Adrenal gland (tissue), 12 donors: Measurements from ENCODE around the gene YWHAE. TPM values are rescaled to one million over a fixed set of nuclear protein-coding genes. Genes with fewer than 3 reads are reported as not detected.
"Not testable (repeated sequence)": the region's sequence is repeated elsewhere in the genome, so short reads cannot be mapped to it uniquely, and the experiment has no call there.

Experiments
- DNase-seq, 7 donors: peaks; one replicate each; pipeline ENCODE4 v3.0.0-alpha.2; 2019 to 2020
- H3K27ac ChIP-seq, 5 donors: fragments of 200-600 bp; sonication (generic) in 4 of 5; 1 replicate in 3 of 5; 2 replicates in 2 of 5; pipeline versions ENCODE4 v1.5.1 to v1.8.0; 2016 to 2020; ENCODE audit warnings: mild to moderate bottlenecking in 1 of 5
- H3K27me3 ChIP-seq: fragments of 200-600 bp; 2 replicates; pipeline ENCODE4 v1.8.0; 2021
- H3K36me3 ChIP-seq, 2 donors: fragments of 200-600 bp; replicated peaks in 1 of 2; 1 replicate in 1 of 2; 2 replicates in 1 of 2; pipeline versions ENCODE4 v1.5.1 to v1.8.0; 2018 to 2022
- H3K4me1 ChIP-seq, 2 donors: fragments of 200-600 bp; replicated peaks in 1 of 2; 1 replicate in 1 of 2; 2 replicates in 1 of 2; pipeline versions ENCODE4 v1.5.1 to v1.8.0; 2018 to 2021
- H3K4me3 ChIP-seq, 4 donors: fragments of 200-600 bp; sonication (generic) in 3 of 4; one replicate each; pipeline ENCODE4 v1.5.1; 2016 to 2018
- H3K9me3 ChIP-seq, 3 donors: fragments of 200-600 bp; sonication (generic) in 1 of 3; replicated peaks in 1 of 3; 1 replicate in 2 of 3; 2 replicates in 1 of 3; pipeline versions ENCODE4 v1.5.1 to v1.8.0; 2016 to 2021
- CTCF ChIP-seq, 6 experiments: fragments of 450-650 bp in 4 of 6; fragments of 200-600 bp in 2 of 6; sonication (generic) in 1 of 6; IDR thresholded peaks; 1 replicate in 5 of 6; 2 replicates in 1 of 6; pipeline versions ENCODE4 v1.5.1 to v1.8.0; 2016 to 2021; ENCODE audit warnings: antibody characterized with exemption in 6 of 6, mild to moderate bottlenecking in 2 of 6, moderate library complexity in 1 of 6
- POLR2A ChIP-seq, 2 donors: fragments of 450-650 bp; IDR thresholded peaks; one replicate each; pipeline ENCODE4 v1.6.1; 2017; ENCODE audit warnings: antibody characterized with exemption in 2 of 2, mild to moderate bottlenecking in 2 of 2, moderate library complexity in 1 of 2
- WGBS, 4 donors: extraction: QIAGEN DNeasy Blood & Tissue Kit in 2 of 4; methylation state at CpG; one replicate each; pipeline versions ENCODE4 v1.1.5 to v1.1.7; 2013 to 2017; 5-methylcytosine and 5-hydroxymethylcytosine counted together
- intact Hi-C, 2 donors: fragments of 100-400 bp; cut with DNase I; formaldehyde crosslinking; loops; one replicate each; pipeline versions ENCODE4 v1.14.1 to v1.15.0; 2022 to 2023
- polyA plus RNA-seq, 3 donors: library from polyadenylated mRNA; stranded (reverse); fragments of 200-250 nt in 2 of 3; fragments of 350-450 nt in 1 of 3; fragmentation: Illumina TruSeq in 1 of 3; extraction: RNeasy Lipid Tissue Mini Kit (QIAGEN cat#74804) in 1 of 3; gene quantifications; one replicate each; pipeline ENCODE4 v1.2.3, GENCODE V29; 2013 to 2014
- total RNA-seq, 9 donors: library from RNA; depleted of rRNA in 4 of 9; stranded (reverse); fragments of >200 nt in 4 of 9; fragments of 120-200 nt in 1 of 9; fragmentation: NEBNext Ultra II Directional in 1 of 9; extraction: Animal tissue kit (Norgen Biotek cat#: 25700) in 1 of 9; gene quantifications; one replicate each; pipeline versions ENCODE4 v1.1.0 to v1.2.4, GENCODE V29; 2013 to 2023
- donor health status: healthy with polysubstance abuse.
- donor health status: Bipolar disorder and iron deficiency.
- donor health status: DM: yes; HTN: yes; CAD: no.
- donor health status: DM: no; HTN: no; CAD: no.
- donor health status: DM: no; HTN: no; CAD: no.
- donor health status: DM: yes; HTN: yes; CAD: no.

The YWHAE gene
- total and polyA plus RNA-seq, 12 donors, result 310 to 884 (median 529) TPM

- Histone ChIP-seq H3K27ac (peak overlapping the region in 1 of 5 donors; percentile 30), H3K4me3 (no peak overlapping the region), H3K4me1 (peaks cover 37 to 63% of the 10 kb centered on the region in 2 donors), H3K36me3 (peaks cover 0 to 39% of the 10 kb centered on the region in 2 donors), H3K9me3 (no peaks in the 10 kb centered on the region), H3K27me3 (no peaks in the 10 kb centered on the region)
- intact Hi-C loops, result loop anchor here (10.0 kb wide), 2 partner anchors 93 to 153 kb away; partner anchors contain the start of genes INPP5K (in 2 of the 2) and CRK (in 1 of the 2)
- 37 to 44% (median 40%) methylated on average over 10 of the region's 10 CpGs for WGBS, 4 donors
- DNase-seq, result no peak
- TF ChIP-seq POLR2A (IDR thresholded peaks at IDR 0.05) (no peak), CTCF (IDR thresholded peaks at IDR 0.05) (no peak)
These were observed 37.8 kb downstream of the YWHAE start for GRCh38 chr17:1362065-1362848.

GRCh38 chr17:1360975-1361374 is 39.0 kb downstream of the YWHAE start:
- no peaks in the 10 kb centered on the region for H3K27me3 ChIP-seq
- TF ChIP-seq POLR2A (IDR thresholded peaks at IDR 0.05) (no peak), CTCF (IDR thresholded peaks at IDR 0.05) (no peak)
- WGBS, 4 donors, result 69 to 77% (median 74%) methylated on average over 12 of the region's 12 CpGs
- H3K9me3 ChIP-seq, result no peaks in the 10 kb centered on the region
- no peak overlapping the region for H3K4me3 ChIP-seq
- no peak for DNase-seq
- peak overlapping the region in 2 of 5 donors; percentile 4 to 36 for H3K27ac ChIP-seq
- intact Hi-C loops, result loop anchor here (10.0 kb wide), 2 partner anchors 94 to 154 kb away; partner anchors contain the start of genes INPP5K (in 2 of the 2) and CRK (in 1 of the 2)
- H3K36me3 ChIP-seq, result peaks cover 0 to 48% of the 10 kb centered on the region in 2 donors
- peaks cover 32 to 50% of the 10 kb centered on the region in 2 donors for H3K4me1 ChIP-seq

GRCh38 chr17:1360315-1360714 is 39.7 kb downstream of the YWHAE start:
- peak in 6 of 7 donors; percentile 58 to 78 (median 66) for DNase-seq
- intact Hi-C loops, result loop anchor here (10.0 kb wide), 2 partner anchors 94 to 154 kb away; partner anchors contain the start of genes INPP5K (in 2 of the 2) and CRK (in 1 of the 2)
- peak overlapping the region in 3 of 5 donors; percentile 4 to 36 (median 31) for H3K27ac ChIP-seq
- H3K36me3 ChIP-seq, result peaks cover 0 to 54% of the 10 kb centered on the region in 2 donors
- 19 to 31% (median 24%) methylated on average over 5 of the region's 5 CpGs for WGBS, 4 donors
- H3K4me3 ChIP-seq, H3K27me3 ChIP-seq, H3K9me3 ChIP-seq: not testable (repeated sequence)
- peaks cover 30 to 44% of the 10 kb centered on the region in 2 donors for H3K4me1 ChIP-seq

- WGBS, 4 donors, result 88 to 94% (median 90%) methylated on average over 7 of the region's 7 CpGs
- Histone ChIP-seq H3K27ac (no peak overlapping the region), H3K4me1 (no peaks in the 10 kb centered on the region), H3K4me3 (no peak overlapping the region), H3K9me3 (no peaks in the 10 kb centered on the region), H3K36me3 (peaks cover 0 to 75% of the 10 kb centered on the region in 2 donors), H3K27me3 (no peaks in the 10 kb centered on the region)
- no peak for DNase-seq
- intact Hi-C loops, result no loop called here
- TF ChIP-seq CTCF (IDR thresholded peaks at IDR 0.05) (no peak), POLR2A (IDR thresholded peaks at IDR 0.05) (no peak)
These were observed 46.0 kb downstream of the YWHAE start for GRCh38 chr17:1354030-1354429.

GRCh38 chr17:1352530-1352929 is 47.5 kb downstream of the YWHAE start:
- Histone ChIP-seq H3K36me3 (peaks cover 0 to 77% of the 10 kb centered on the region in 2 donors), H3K4me1 (peaks cover 7 to 11% of the 10 kb centered on the region in 2 donors)
- WGBS, 4 donors, result 86 to 97% (median 91%) methylated on average over 7 to 16 of the region's 16 CpGs
- H3K27me3 ChIP-seq, intact Hi-C loops, H3K4me3 ChIP-seq, H3K9me3 ChIP-seq, H3K27ac ChIP-seq, DNase-seq: not testable (repeated sequence)
